Fibroblast of mammary gland (primary cell): ENCODE data around the gene GSX2.
A peak's percentile ranks its signal among the peaks of the same experiment; 100 is the strongest.

Experiments
- DNase-seq: peaks from one replicate; pipeline ENCODE4 v3.0.0-alpha.2; 2010; ENCODE audit warnings: low read depth
- H3K4me3 ChIP-seq: 2 replicates; pipeline ENCODE4 v1.5.1; 2011; ENCODE audit warnings: low read depth, mild to moderate bottlenecking, low read length, moderate library complexity; ENCODE audit not compliant: control insufficient read depth
- CTCF ChIP-seq: conservative IDR thresholded peaks from 2 replicates; pipeline ENCODE4 v1.5.1; 2011; ENCODE audit warnings: low read depth, low read length, inconsistent platforms; ENCODE audit not compliant: control insufficient read depth, insufficient read depth

GSX2 gene

GRCh38 chr4:54060116-54060515 lies 39.8 kb upstream of the GSX2 start:
- TF ChIP-seq CTCF = no peak
- no peak for DNase-seq
- no peak overlapping the region for H3K4me3 ChIP-seq

GRCh38 chr4:54061067-54061466 lies 38.9 kb upstream of the GSX2 start:
- no peak overlapping the region for H3K4me3 ChIP-seq
- no peak for DNase-seq
- no peak for TF ChIP-seq CTCF

- H3K4me3 ChIP-seq = peak overlapping the region; percentile 94
- no peak for TF ChIP-seq CTCF
- no peak for DNase-seq
Observed at GRCh38 chr4:54061873-54062272, 38.1 kb upstream of the GSX2 start.

- no peak for DNase-seq
- TF ChIP-seq CTCF = no peak
- H3K4me3 ChIP-seq = peak overlapping the region; percentile 94
Observed at GRCh38 chr4:54062392-54062791, 37.6 kb upstream of the GSX2 start.

- DNase-seq = peak; percentile 49
- no peak for TF ChIP-seq CTCF
- H3K4me3 ChIP-seq = peak overlapping the region; percentile 94
Observed at GRCh38 chr4:54063229-54063628, 36.7 kb upstream of the GSX2 start.

- TF ChIP-seq CTCF = no peak
- peak overlapping the region; percentile 94 for H3K4me3 ChIP-seq
- no peak for DNase-seq
Observed at GRCh38 chr4:54063737-54064316, 36.1 kb upstream of the GSX2 start.
